NCI-H128 (cell line): ENCODE measurements around the gene MAP1LC3B2.

Experiments
- DNase-seq: peaks from one replicate; lab custom pipeline; 2025; ENCODE audit not compliant: unreplicated experiment; lab: John Stamatoyannopoulos, UW

The MAP1LC3B2 gene

DNA sequence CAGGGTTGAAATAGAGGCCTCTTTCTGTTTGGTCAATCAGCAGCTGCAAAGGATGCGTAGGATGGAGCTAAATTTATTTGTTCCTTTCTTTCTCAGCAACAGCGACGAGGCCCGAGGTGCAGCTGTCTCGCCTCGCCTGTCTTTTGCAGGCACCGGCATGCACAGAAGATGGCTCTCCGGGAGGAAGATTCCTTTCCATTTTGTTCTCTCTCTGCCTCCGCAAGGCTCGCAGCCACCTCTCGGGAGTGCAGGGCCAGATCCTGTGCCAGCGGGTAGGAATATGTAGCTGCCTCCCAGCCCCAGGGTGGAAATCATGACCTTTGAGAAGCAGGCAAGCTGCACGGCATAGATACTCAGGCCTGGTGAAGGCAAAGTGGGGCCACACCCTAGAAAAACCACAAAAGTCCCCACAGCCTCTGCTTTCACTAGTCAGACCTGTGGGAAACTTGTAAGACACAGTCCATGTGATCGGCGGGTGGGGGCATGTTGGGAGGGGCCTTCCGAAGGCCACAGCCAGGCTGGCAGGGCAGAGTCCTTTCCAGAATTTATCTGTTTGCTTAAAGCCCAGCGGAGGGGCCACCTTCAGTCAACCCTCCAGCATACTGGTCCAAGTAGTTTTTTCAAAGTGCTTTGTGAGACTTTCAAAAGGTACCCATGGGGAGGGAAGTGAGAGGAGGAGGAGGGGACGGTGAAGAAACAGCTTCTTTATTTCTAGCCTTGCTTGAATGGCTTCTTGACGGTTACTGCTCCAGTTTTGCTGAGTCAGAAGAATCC, at the start of gene MAP1LC3B2:
Gene MAP1LC3B2, plus strand, starts transcription at position 220 of the 774 bp plus-strand sequence. CDS start 16,562 bp downstream, outside the sequence.
- DNase-seq = no peak

DNA sequence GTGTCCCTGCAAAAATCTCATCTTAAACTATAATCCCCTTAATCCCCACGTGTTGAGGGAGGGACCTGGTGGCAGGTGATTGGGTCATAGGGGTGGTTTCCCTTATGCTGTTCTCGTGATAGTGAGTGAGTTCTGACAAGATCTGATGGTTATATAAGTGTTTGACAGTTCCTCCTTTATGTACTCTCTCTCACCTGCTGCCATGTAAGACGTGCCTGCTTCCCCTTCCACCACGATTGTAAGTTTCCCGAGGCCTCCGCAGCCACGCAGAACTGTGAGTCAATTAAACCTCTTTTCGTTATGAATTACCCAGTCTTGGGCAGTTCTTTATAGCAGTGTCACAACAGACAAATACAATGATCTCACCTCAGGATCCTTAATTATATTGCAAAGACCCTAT, 45.2 kb upstream of the MAP1LC3B2 start:
- no peak for DNase-seq

DNA sequence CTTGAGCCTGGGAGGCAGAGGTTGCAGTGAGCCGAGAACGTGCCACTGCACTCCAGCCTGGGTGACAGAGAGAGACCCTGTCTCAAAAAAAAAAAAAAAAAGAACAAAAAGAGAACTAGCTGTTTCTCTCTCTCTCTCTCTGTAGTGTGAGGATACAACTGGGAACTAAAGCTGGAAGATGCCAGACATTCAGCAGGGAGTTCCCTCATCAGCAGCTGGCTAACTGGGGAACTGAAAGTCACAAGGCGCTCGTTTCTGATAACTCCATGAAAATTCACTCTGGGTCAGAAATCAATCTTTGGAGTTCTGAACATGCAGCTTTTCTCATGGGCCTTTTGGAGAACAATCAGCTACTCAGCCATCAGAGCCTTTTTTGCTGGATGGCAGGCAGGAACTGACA, 43.5 kb upstream of the MAP1LC3B2 start:
- DNase-seq = no peak

DNA sequence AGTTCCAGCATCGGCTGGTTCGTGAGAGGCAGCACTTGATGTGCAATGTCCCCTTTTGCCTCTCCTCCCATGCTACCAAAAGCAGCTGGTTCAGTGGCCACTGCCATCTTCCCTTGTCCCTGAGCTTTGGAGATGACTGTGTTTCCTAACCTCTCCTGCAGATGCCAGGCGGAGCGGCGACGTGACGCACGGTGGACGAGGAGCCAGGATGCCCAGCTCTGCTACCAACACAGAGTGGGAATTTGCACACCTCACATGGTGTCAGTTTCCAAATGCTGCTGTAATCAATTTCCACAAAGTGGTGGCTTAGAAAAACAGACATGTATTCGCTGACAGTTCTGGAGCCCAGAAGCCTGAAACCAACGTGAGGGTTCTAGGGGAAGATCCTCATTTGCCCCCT, 42.5 kb upstream of the MAP1LC3B2 start:
- DNase-seq = no peak

DNA sequence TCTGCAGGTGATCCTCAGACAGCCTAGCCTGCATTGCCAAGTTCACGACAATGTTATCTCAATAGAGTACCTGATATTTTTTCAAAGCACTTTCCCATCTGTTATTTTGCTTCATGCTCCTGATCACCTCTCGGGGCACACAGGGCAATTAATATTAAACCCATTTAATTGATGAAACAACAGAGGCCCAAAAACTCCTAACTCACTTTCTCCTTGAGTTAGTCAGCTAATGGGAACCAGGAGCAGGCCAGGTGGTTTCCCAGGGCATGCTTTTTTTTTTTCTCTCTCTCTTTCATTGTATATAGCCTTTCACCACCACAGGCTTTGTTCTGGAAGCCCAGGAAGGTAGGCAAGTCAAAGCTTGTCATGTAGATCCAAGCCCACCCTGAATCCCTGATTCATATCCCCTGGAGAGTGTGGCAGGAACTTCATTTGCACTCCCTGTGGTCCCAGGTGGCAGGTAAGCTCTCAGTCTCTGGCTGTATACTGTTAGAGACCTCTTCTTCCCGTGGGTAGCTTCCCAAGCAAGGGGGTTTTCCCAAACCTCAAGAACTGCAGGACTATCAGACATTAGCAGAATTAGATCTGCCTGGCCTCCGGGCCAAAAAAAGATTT, 41.6 kb upstream of the MAP1LC3B2 start:
- no peak for DNase-seq

DNA sequence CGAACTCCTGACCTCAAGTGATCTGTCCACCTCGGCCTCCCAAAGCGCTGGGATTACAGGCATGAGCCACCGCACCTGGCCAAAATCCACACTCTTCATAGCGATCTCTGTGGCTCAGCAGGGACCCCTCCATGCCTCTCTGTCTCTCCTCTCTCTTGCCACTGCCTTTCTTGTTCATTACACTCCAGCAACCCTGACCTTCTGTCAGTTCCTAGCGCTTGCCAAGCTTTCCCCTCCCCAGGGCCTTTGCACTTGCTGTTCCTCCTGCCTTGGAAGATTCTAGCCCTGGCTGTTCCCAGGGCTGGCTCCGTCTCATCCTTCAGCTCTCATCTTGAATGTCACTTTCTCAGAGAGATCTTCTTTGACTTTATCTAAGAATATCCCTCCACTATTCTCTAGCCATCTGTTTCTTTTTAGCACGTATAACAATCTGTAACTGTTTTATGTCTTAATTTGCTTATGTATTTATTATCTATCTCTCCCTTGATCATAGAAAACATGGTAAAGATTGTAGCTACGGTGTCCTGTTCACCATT, 38.9 kb upstream of the MAP1LC3B2 start:
- DNase-seq = no peak

DNA sequence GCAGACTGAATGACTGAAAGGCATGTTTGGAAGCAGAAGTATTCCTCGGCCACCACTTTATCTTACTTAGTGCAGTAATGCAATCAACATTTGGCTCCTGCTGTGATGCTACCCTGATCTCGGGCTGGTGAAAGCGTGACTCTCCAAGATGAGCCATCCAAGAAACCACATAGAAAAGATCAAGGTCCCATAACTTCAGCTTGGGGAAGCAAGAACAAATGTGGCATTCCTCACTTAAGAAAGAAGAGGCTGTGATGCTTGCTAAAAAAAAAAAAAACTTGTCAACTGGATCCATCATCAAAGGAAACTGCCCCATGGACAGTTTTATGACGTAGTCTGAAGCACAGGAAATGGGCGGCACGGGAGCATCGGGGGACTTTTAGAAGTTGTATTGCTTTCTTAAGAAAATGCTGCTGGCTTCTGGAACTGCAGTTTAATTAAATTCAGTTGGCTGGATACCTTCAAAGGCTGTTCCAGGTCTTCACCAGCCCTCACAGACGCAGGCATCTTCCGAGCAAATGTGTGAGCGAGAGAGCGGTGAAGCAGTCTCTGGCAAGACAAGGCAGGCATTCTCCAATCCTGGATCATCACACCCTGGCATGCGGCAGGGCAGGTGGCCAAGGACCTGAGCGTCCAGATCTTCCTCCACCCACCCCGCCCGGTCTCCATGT, 38.2 kb upstream of the MAP1LC3B2 start:
- no peak for DNase-seq

DNA sequence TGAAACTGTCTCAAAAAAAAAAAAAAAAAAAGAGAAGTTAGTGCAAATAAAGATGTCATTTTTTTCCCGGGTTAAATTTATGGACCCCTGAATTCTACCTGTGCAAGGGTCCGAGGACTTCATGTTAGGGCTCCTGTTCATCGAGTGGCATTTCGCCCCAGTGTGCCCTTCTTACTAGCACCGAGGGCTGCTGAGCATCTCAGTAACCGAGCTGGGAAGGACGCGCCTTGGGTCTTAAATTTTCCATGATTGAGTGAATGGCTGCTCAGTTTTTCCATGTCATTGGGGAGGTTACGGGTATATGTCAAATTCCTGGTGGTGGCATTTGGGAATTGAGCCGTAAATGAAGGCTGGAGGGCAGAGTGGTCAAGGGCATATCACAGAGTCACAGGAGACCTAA, 34.9 kb upstream of the MAP1LC3B2 start:
- no peak for DNase-seq

DNA sequence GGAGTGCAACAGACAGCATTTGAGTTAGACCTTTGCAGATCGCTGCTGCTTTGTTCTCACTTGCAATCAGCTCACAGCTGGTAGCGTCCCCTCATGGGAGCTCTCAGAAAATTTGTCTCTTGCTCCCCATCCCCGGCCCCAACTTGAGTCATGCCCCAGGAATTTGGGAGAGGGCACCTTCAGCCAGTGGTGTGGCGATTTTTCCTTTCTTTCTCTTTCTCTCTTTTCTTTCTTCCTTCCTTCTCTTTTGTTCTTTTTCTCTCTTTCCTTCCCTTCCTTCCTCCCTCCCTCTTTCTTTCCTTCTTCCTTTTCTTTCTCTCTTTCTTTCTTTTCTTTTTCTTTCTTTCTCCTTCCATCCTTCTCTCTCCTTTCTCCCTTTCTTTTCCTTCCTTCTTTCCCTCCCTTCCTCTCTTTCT, 34.2 kb upstream of the MAP1LC3B2 start:
- no peak for DNase-seq

DNA sequence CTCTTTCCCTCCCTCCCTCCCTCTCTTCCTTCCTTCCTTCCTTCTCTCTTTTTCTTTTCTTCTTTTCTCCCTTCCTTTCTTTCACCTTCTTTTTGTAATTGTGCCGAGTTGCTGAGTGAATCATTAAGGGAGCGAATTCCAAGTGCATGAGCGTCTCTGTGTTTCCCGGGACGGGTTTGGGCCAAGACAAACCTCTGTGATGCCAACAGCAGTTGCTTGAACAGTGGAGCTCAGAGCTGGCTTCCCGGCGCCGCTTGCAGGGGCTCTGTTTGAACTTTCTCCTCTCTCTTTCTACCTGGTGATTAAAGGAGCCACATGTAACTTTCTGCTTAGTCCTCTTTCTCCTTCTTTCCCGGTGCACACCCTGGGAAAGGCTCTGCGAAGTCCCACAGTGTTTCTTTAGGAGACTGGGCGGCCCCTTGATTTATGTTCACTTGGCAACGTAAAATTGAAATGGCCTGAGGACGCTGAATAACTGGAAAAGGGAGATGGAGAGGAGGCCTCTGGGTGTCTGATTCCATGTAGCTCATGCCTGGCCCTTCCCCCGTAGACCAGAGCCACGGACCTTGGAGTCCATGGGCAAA, 33.7 kb upstream of the MAP1LC3B2 start:
- no peak for DNase-seq

DNA sequence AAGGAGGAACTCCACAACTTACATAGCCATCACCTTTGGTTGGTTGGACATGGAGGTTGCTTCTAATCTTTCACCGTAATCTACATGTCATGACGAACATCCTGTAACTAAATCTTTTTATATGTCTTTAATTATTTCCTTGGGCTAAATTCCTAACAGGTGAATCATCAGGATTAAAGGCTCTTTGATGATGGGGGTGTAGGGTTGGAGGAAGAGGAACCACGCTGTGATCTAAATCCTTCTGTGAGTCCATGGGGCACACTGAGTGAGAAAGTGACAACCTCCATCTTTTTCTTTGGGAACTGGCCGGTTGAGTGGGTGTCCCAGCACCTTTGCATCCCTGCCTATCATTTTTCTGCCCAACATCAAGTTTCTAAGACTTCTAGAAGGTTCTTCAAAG, 31.1 kb upstream of the MAP1LC3B2 start:
- DNase-seq = no peak

DNA sequence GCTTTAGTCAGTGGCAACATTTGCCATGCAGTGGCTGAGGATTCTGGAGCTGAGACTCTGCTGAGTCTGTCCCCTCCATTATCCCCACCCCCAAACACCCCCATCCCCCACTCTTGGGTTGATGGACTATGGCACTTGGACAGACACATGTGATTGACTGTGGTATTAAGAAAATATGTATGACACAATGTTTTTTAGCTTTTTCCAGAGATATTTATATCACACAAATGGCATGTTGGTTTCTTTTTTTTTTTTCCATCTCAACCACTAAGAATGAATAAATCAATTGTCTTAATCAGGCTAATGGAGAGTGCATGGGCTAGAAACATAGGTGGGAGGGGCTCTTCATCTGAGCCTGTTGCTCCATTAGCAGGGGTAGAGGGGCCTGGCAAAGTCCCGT, 30.7 kb upstream of the MAP1LC3B2 start:
- DNase-seq = no peak

DNA sequence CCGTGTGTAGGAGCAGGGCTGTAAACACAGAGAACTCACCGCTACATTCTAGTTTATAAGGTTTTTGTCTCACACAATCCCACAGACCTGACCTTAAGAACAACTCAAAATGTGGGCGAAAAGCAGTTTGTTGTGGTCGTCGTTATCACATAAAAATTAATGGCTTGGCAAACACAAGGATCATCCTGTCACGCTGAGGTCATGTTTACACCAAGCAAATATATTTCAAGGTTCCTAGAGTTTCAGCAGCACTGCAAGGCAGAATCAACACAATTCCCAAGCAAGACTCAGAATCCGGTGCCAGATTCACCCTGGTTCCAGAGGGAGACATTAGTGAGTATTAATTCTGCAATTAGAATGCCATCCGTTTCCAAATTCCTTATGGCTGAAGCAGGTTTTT, 30.1 kb upstream of the MAP1LC3B2 start:
- DNase-seq = no peak

DNA sequence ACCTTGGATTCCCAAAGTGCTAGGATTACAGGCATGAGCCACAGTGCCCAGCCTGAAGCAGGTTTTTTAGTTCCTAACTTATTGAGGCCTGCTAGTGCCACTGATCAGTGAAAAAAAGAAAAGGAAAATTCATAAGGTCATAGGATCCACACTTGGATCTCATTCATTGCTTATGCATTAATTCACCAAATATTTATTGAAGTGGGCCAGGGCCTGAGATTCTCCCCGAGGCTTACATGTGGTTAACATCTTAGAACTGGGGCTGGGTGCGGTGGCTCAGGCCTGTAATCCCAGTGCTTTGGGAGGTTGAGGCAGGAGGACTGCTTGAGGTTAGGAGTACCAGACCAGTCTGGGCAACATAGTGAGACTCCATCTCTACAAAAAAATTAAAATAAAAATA, 29.5 kb upstream of the MAP1LC3B2 start:
- no peak for DNase-seq

DNA sequence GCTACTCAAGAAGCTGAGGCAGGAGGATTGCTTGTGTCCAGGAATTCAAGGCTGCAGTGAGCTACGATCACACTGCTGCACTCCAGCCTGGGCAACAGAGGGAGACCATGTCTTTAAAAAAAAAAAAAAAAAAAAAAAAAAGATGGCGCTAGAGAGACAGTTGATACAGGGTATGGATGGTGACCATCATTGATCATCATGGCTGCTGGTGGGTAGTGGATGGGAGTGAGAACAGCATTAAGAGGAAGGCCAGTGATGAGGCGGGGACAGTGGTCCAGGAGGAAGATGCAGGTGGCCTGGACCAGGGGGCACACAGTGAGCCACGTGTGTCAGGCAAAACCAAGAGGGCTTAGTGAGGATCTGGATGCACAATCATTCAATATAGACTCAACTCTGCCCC, 26.8 kb upstream of the MAP1LC3B2 start:
- DNase-seq = no peak

DNA sequence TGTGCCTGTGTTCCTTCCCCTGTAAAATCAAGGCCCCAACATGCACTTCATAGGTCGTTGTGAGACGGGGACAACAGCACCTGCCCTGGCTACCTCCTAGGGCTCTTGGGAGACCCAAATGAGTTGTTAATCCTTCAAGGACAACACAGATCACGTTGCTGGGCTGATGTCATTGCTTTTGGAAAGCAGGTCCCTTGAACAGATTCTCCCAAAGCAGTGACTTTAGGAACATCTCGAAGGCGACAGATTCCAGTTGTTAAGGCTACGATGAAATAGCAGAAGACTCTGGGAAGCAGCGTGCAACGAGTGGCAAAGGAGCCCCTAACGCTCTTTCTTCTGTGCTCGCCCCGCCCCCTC, 26.2 kb upstream of the MAP1LC3B2 start:
- DNase-seq = no peak

DNA sequence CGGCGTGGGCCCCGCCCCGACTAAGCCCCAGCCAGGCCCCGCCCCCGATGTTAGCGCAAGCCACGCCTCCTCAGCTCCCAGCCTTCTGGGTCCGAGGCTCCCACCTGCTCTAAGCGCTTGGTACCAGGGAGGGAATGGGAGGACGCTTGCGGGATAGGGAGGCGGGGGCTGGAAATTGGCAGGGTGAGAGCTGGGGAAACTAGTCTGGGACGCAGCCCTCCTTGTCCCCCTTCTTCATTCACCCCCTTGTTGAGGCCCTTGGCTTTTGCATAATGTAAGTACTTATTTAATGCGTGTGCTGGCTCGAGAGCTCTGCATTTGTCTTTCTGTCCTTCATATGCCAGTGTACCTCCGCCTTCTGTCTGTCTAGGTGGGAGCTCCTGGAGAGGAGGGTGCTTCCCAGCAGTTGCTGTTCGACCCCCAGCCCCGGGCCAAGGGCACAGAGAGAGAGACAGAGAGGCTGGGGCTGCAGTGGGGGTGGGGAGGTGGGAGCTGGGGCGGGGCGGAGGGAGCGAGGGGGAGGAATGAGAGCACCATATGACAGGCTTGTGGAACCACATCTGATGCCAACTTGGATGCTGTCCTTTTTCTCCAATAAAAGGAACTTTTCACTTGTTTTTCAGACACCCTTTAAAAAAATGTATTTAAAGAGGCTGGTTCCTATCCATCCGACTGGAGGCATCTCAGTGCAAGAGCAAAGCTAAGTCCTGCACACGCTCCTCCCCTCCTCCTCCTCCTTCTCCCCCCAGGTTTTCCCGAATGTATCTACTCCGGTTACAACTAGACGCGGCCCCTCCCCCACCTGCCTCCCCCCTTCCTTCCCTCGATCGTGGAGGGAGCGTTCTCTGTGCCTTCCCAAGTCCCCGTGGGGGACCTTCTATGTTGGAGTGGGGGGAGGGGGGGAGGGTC, 25.6 kb upstream of the MAP1LC3B2 start:
- peak; percentile 81 for DNase-seq

DNA sequence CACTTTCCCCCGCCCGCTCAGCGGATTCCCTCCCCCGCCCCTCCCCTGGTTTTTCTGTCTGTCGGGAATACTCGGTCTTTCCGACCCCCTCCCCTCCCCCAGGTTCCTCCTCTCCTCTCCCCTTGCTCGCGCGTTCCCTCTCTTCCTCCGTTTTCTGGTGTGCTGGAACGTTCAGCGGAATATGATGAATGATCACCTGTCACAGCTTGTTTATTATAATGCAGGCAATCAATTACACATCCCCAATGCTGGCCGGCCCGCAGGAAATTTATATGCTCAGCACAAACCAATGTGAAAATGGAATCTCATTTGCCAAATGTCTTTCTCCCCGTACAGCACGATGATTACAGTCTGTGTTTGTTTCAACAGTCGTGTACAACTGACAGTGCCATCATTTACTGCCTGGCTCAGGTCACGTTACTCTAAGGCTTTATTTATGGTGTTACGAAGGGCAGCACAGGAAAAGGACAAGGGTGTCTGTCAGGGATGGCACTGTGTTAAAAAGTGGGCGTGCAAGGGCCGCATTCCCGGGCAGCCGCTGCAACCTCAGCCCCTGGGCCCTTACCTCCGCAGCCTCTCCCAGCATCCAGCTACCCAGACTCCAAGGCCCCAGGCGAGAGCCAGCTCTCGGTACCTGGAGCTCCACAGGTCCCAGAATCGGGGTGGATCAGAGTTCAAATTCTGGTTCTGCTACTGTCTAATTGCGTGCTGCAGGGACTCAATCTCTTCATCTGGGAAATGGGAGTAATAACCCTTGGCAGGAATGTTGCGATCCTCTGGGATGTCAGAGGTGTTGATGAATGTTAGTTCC, 24.7 kb upstream of the MAP1LC3B2 start:
- no peak for DNase-seq

DNA sequence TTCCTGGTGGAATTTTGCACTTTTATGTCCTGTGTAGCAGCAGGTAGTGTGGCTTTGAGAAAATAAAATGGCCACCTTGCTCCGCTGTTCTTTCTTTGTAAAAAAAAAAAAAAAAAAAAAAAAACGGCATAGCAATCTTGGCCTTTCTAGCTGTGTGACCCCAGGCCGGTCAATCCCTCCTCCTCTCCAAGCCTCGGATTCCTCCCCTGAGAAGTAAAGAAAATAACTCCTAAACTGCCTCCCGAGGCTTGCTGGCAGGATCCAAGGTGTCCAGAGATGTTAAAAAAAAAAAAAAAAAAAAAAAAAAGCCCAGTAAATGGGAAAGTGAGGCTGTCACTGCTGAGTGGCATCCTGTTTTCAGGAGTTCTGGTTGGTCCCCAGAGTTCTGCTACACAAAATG, 23.9 kb upstream of the MAP1LC3B2 start:
- no peak for DNase-seq
